Omental fat pad (tissue), 4 donors: ENCODE measurements around the gene SMURF2. TPM values are rescaled to one million over a fixed set of nuclear protein-coding genes. Genes with fewer than 3 reads are reported as not detected.

Experiments used
- ATAC-seq: fragments of 150-250 bp; one replicate; pipeline ENCODE4 v1.9.1; 2016; ENCODE audit warnings: mild to moderate bottlenecking, moderate library complexity; ENCODE audit not compliant: low FRiP score
- DNase-seq: peaks from one replicate; pipeline ENCODE4 v3.0.0-alpha.2; 2019; ENCODE audit warnings: low spot score
- total RNA-seq, 4 donors: library from RNA; depleted of rRNA; stranded (reverse); fragments of >200 nt; gene quantifications; one replicate each; pipeline ENCODE4 v1.1.0, GENCODE V29; 2016
- TF ChIP-seq, protein P1 (sequence below), 3 donors: fragments of 450-650 bp; IDR thresholded peaks; one replicate each; pipeline ENCODE4 v1.5.1; 2016 to 2017; ENCODE audit warnings: antibody characterized with exemption in 3 of 3, mild to moderate bottlenecking in 3 of 3, moderate library complexity in 2 of 3

SMURF2 gene
- total RNA-seq, 4 donors from 2014 or later = 26.8 to 38.1 (median 29.5) TPM

DNA sequence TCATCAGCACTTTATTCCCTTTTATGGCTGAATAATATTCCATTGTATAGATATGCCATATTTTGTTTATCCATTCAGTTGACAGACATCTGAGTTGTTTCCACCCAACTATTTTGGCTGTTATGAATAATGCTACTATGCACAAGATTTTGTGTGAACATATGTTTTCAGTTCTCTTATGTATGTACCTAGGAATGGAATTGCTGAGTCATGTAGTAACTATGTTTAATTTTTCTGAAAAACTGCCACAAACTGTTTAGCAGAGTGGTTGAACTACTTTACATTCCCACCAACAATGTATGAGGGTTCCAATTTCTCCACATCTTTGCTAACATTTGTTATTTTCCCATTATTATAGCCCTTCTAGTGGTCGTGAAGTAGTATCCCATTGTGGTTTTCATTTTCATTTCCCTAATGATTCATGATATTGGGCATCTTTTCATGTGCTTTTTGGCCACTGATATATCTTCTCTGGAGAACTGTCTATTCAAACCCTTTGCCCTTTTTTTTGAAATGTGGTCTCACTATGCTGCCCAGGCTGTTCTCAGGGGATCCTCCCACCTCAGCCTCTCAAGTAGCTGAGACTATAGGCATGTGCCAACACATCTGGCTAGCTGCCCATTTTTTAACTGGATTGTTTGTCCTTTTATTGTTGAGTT lies 26.3 kb downstream of the SMURF2 start:
- ATAC-seq (no peak), DNase-seq (no peak)
- TF ChIP-seq, protein P1, sequence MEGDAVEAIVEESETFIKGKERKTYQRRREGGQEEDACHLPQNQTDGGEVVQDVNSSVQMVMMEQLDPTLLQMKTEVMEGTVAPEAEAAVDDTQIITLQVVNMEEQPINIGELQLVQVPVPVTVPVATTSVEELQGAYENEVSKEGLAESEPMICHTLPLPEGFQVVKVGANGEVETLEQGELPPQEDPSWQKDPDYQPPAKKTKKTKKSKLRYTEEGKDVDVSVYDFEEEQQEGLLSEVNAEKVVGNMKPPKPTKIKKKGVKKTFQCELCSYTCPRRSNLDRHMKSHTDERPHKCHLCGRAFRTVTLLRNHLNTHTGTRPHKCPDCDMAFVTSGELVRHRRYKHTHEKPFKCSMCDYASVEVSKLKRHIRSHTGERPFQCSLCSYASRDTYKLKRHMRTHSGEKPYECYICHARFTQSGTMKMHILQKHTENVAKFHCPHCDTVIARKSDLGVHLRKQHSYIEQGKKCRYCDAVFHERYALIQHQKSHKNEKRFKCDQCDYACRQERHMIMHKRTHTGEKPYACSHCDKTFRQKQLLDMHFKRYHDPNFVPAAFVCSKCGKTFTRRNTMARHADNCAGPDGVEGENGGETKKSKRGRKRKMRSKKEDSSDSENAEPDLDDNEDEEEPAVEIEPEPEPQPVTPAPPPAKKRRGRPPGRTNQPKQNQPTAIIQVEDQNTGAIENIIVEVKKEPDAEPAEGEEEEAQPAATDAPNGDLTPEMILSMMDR (IDR thresholded peaks at IDR 0.05) = no peak

DNA sequence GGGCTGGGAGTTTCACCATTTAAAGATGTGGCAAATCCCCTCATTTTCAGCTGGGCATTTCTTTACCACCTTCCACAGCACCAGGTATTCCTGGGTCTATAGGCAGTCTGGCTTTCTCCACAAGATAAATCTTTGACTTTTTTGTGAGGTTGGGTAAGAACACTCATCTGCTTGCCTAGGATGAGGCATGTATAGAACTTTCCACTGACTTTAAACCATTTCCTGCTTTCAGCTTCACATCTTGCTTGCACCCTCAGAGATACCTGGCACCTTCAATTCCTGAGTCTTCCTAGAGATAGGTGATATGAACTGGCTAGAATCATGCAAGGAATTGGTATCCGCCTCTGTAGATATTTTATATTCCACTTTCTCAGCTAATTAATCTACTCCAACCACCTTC lies 27.9 kb downstream of the SMURF2 start:
- TF ChIP-seq, protein P1 (IDR thresholded peaks at IDR 0.05) = no peak
- ATAC-seq (no peak), DNase-seq (no peak)

DNA sequence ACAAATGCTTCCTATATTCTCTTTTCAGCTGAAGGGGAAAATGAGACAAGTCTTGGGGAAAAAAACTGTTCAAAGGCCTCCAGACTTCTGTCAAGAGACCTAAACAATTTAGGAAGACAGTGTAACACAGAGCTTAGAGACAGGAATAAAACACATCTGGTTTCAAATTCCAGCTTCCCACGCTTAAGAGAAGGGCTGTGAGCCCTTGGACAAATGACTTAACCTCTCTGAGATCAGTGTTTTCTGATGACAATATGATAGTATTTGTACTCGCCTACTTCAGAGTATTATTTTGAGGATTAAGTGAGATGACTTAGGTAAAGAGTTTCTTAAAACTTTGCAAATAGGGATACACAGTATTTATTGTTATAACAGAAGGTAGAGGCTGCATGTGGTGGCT lies 29.5 kb downstream of the SMURF2 start:
- DNase-seq = no peak
- TF ChIP-seq, protein P1 (IDR thresholded peaks at IDR 0.05) = no peak
- ATAC-seq = no peak

DNA sequence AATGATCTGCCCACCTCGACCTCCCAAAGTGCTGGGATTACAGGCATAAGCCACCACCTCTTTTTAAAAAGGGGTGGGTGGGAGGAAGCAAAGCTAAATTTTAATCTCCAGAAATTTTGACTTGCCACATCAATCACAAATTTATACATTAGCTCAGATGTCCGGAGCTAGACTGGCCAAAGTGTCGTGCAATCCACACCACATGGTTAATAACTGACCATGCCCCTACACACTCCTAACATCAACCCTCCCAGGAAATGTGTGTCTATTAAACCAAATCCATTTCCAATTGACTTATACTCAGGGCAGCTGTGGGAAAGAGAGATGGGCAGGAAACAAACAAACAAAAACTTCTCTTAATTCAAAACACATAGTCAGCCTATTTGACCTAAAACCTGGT lies 29.9 kb downstream of the SMURF2 start:
- DNase-seq (no peak), ATAC-seq (no peak)
- TF ChIP-seq, protein P1 (IDR thresholded peaks at IDR 0.05) = no peak

DNA sequence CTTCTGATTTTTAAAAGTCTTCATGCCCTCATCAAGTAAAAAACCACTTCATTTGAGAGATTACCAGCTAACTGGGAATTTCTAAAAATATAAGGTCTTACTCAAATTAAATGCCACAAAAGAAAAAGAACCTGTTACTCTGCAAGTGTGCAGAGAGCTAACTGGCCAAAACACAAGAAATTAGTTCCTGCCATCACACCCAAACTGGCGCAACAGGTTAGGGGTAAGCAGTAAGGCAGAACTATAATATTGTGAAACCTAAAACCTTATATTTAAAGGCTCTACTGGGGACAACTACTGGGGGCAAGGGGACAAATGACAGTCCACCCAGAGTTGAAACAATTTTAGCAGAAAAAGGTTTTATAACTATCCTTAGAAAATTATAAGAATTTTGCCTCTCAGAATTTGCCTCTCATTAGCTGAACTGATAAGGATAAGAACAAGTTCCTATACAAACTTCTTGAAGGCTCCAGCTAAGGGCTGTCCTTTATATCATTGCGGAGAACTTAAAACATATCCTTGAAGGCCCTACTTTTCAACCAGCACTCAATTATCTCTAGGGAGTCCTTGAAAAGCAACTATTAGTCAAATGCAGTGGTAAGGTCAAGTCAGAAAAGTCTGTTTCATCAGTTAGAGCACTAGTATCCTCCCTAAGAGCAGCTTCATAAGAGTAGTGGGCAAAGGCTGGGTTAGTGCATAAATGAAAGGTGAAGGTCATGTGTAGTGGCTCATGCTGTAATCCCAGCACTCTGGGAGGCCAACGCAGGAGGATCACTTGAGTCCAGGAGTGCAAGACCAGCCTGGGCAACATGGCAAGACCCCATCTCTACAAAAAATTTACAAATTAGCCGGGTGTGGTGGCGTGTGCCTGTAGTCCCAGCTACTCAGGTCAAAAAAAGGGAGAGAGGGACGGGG lies 31.5 kb downstream of the SMURF2 start:
- DNase-seq (no peak), ATAC-seq (no peak)
- TF ChIP-seq, protein P1 (IDR thresholded peaks at IDR 0.05) = no peak

DNA sequence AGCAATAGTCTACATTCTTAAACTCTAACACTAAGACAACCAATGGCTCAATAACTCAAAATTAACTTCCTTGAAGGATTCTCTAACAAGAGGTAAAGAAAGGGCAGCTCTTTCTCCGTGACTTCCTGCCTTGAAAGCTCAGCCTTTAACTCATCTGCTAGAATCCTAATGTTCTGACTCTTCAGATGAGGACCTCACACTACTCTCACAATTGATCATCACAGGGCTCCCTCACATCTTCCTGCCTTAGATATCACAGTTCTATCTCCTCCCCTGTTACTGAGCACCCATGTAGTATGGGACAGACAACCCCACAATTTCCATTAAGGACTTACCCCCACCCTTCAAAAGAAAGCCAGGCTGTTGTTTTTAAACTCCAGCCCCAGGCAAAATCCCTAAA lies 33.5 kb downstream of the SMURF2 start:
- no peak for DNase-seq
- no peak for ATAC-seq
- TF ChIP-seq, protein P1 (IDR thresholded peaks at IDR 0.05) = no peak
